ENCODE data around the gene SSUH2.
"Not testable (repeated sequence)": the region's sequence is repeated elsewhere in the genome, so short reads cannot be mapped to it uniquely, and the experiment has no call there.

SSUH2 gene

DNA sequence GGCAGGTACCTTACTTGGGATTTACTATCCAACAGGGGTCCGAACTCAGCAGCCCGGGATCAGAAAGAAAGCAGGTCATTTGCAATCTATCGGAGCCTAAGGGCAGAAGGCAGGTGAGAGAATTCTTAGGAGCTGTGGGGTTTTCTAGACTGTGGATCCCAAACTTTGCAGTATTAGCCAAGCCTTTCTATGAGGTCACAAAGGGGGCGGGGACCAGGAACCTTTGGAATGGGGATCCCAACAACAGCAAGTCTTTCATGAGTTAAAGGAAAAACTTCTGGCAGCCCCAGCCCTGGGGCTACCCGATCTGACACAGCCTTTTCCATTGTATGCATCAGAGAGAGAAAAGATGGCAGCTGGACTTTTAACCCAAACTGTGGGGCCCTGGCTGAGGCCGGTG, 32.7 kb upstream of the SSUH2 start:
- not testable (repeated sequence) for DNase-seq; H3K4me2 ChIP-seq (ENCODE audit: low read length, poor library complexity, severe bottlenecking)

DNA sequence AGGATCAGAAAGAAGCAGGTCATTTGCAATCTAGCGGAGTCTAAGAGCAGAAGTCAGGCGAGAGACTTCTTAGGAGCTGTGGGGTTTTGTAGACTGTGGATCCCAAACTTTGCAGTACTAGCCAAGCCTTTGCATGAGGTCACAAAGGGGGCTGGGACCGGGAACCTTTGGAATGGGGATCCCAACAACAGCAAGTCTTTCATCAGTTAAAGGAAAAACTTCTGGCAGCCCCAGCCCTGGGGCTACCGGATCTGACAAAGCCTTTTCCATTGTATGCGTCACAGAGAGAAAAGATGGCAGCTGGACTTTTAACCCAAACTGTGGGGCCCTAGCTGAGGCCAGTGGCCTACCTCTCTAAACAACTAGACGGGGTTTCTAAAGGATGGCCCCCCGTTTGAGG, 31.0 kb upstream of the SSUH2 start:
- not testable (repeated sequence) for H4K8ac ChIP-seq (ENCODE audit: low read length); H3K36me3 ChIP-seq (ENCODE audit: control insufficient read depth in 1 of 2, insufficient read depth in 2 of 2, low read depth in 1 of 2, low read length in 2 of 2); H3K27ac ChIP-seq (ENCODE audit: low read length, poor library complexity, severe bottlenecking); H3K79me1 ChIP-seq (replicated peaks; ENCODE audit: low read length, poor library complexity, severe bottlenecking); H2AFZ ChIP-seq (ENCODE audit: low read depth, low read length); H3K23ac ChIP-seq (ENCODE audit: low read length in 2 of 2); H3K9me3 ChIP-seq (ENCODE audit: control insufficient read depth, low read length); H2BK12ac ChIP-seq (ENCODE audit: low read length in 2 of 2); H3K18ac ChIP-seq (ENCODE audit: low read depth in 1 of 2, low read length in 2 of 2); H4K91ac ChIP-seq (ENCODE audit: low read length); H3K4me2 ChIP-seq (ENCODE audit: low read length, poor library complexity, severe bottlenecking); DNase-seq; H3K14ac ChIP-seq (ENCODE audit: low read length in 2 of 2); H2AK5ac ChIP-seq (ENCODE audit: low read length, severe bottlenecking); H2BK120ac ChIP-seq (ENCODE audit: low read depth, low read length); H3K9ac ChIP-seq (ENCODE audit: low read length); H3K4ac ChIP-seq (ENCODE audit: low read depth in 1 of 2, low read length in 2 of 2); H3K4me3 ChIP-seq (ENCODE audit: insufficient read depth in 1 of 2, low read depth in 1 of 2, low read length in 2 of 2); H2BK5ac ChIP-seq (ENCODE audit: low read depth, low read length, poor library complexity, severe bottlenecking); H2BK15ac ChIP-seq (ENCODE audit: low read depth, poor library complexity, severe bottlenecking); H3K4me1 ChIP-seq (ENCODE audit: control insufficient read depth, insufficient read depth, low read depth, low read length)
- H3K27me3 ChIP-seq (ENCODE audit: control insufficient read depth in 1 of 2, insufficient read depth in 1 of 2, low read length in 2 of 2) = peaks cover 0 to 20% of the 10 kb centered on the region in 2 experiments
- WGBS = 74% methylated on average over 7 of the region's 7 CpGs

More for the DNA sequence above, 32.7 kb upstream of the SSUH2 start:
- H3K36me3 ChIP-seq (ENCODE audit: control insufficient read depth in 1 of 2, insufficient read depth in 2 of 2, low read depth in 1 of 2, low read length in 2 of 2); H3K14ac ChIP-seq (ENCODE audit: low read length in 2 of 2); H3K79me1 ChIP-seq (replicated peaks; ENCODE audit: low read length, poor library complexity, severe bottlenecking); H4K8ac ChIP-seq (ENCODE audit: low read length); H3K9me3 ChIP-seq (ENCODE audit: control insufficient read depth, low read length); H3K4me1 ChIP-seq (ENCODE audit: control insufficient read depth, insufficient read depth, low read depth, low read length); H2AK5ac ChIP-seq (ENCODE audit: low read length, severe bottlenecking); H2BK15ac ChIP-seq (ENCODE audit: low read depth, poor library complexity, severe bottlenecking); H2BK5ac ChIP-seq (ENCODE audit: low read depth, low read length, poor library complexity, severe bottlenecking); H2AFZ ChIP-seq (ENCODE audit: low read depth, low read length); H3K4me3 ChIP-seq (ENCODE audit: insufficient read depth in 1 of 2, low read depth in 1 of 2, low read length in 2 of 2); H3K27ac ChIP-seq (ENCODE audit: low read length, poor library complexity, severe bottlenecking); H3K9ac ChIP-seq (ENCODE audit: low read length); H2BK120ac ChIP-seq (ENCODE audit: low read depth, low read length); H3K4ac ChIP-seq (ENCODE audit: low read depth in 1 of 2, low read length in 2 of 2); H2BK12ac ChIP-seq (ENCODE audit: low read length in 2 of 2); H4K91ac ChIP-seq (ENCODE audit: low read length); H3K23ac ChIP-seq (ENCODE audit: low read length in 2 of 2); H3K18ac ChIP-seq (ENCODE audit: low read depth in 1 of 2, low read length in 2 of 2): not testable (repeated sequence)
- 74% methylated on average over 6 of the region's 6 CpGs for WGBS
- H3K27me3 ChIP-seq (ENCODE audit: control insufficient read depth in 1 of 2, insufficient read depth in 1 of 2, low read length in 2 of 2) = peaks cover 0 to 20% of the 10 kb centered on the region in 2 experiments

DNA sequence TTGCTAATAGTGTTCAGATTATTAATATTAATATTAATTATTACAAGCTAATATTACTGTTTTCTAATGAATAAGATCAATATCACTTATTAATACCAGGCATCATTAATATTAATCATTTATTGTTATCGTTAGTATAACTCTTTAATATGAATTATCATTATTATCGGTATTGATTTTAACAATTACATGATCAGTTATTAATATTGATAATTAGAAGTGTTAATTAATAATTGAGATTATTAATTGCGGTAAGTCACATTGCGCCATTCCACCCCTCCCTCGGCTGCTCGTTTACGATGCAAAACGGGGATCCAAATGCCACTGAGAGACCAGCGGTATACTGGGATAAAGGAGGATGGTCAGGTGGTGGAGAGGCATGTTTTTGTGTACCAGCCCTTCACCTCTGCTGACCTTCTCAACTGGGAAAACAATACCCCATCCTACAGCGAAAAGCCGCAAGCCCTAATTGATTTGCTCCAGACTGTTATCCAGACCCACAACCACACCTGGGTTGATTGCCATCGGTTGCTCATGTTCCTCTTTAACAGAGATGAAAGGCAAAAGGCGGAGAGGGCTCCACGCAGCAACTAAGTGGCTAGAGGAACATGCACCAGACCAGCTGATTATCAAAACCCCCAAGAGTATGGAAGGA, 28.6 kb upstream of the SSUH2 start:
- Histone ChIP-seq H2BK15ac (ENCODE audit: low read depth, poor library complexity, severe bottlenecking) (no peak overlapping the region), H3K27me3 (ENCODE audit: control insufficient read depth in 1 of 2, insufficient read depth in 1 of 2, low read length in 2 of 2) (peaks cover 0 to 21% of the 10 kb centered on the region in 2 experiments), H3K23ac (ENCODE audit: low read length in 2 of 2) (no peak overlapping the region), H3K14ac (ENCODE audit: low read length in 2 of 2) (no peak overlapping the region), H4K8ac (ENCODE audit: low read length) (no peak overlapping the region), H2BK12ac (ENCODE audit: low read length in 2 of 2) (no peak overlapping the region), H3K9me3 (ENCODE audit: control insufficient read depth, low read length) (no peaks in the 10 kb centered on the region), H2AK5ac (ENCODE audit: low read length, severe bottlenecking) (no peak overlapping the region), H3K9ac (ENCODE audit: low read length) (no peak overlapping the region), H3K4me3 (ENCODE audit: insufficient read depth in 1 of 2, low read depth in 1 of 2, low read length in 2 of 2) (no peak overlapping the region), H4K91ac (ENCODE audit: low read length) (no peak overlapping the region), H3K18ac (ENCODE audit: low read depth in 1 of 2, low read length in 2 of 2) (no peak overlapping the region), H3K4ac (ENCODE audit: low read depth in 1 of 2, low read length in 2 of 2) (no peak overlapping the region), H3K79me1 (replicated peaks; ENCODE audit: low read length, poor library complexity, severe bottlenecking) (no peaks in the 10 kb centered on the region), H2AFZ (ENCODE audit: low read depth, low read length) (no peak overlapping the region), H3K36me3 (ENCODE audit: control insufficient read depth in 1 of 2, insufficient read depth in 2 of 2, low read depth in 1 of 2, low read length in 2 of 2) (no peaks in the 10 kb centered on the region), H3K4me2 (ENCODE audit: low read length, poor library complexity, severe bottlenecking) (no peak overlapping the region), H3K27ac (ENCODE audit: low read length, poor library complexity, severe bottlenecking) (no peak overlapping the region), H2BK5ac (ENCODE audit: low read depth, low read length, poor library complexity, severe bottlenecking) (no peak overlapping the region), H2BK120ac (ENCODE audit: low read depth, low read length) (no peak overlapping the region), H3K4me1 (ENCODE audit: control insufficient read depth, insufficient read depth, low read depth, low read length) (no peaks in the 10 kb centered on the region)
- WGBS = 89% methylated on average over 12 of the region's 14 CpGs
- no peak for DNase-seq

DNA sequence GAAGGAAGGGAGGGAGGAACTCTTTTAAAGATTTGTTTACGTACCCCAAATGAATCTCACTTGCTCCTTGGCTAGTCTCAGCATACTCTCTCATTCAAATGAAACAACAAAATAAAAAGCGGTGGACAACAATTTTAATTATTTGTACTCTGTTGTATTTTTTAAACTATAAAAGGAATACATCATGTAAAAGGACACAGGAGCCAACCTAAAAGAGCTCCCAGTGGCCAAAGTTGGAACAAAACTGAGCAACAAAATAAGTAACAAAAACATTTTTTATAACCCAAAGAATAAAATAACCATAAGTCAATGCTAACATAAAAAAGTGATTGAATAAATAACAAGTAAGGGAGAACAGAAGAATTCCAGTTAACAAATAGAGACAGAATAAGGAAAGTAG, 24.4 kb upstream of the SSUH2 start:
- Histone ChIP-seq H3K79me1 (replicated peaks; ENCODE audit: low read length, poor library complexity, severe bottlenecking) (no peaks in the 10 kb centered on the region), H2BK15ac (ENCODE audit: low read depth, poor library complexity, severe bottlenecking) (no peak overlapping the region), H2BK12ac (ENCODE audit: low read length in 2 of 2) (no peak overlapping the region), H2AFZ (ENCODE audit: low read depth, low read length) (no peak overlapping the region), H3K4me1 (ENCODE audit: control insufficient read depth, insufficient read depth, low read depth, low read length) (no peaks in the 10 kb centered on the region), H3K27me3 (ENCODE audit: control insufficient read depth in 1 of 2, insufficient read depth in 1 of 2, low read length in 2 of 2) (peaks cover 5 to 41% of the 10 kb centered on the region in 2 experiments), H3K23ac (ENCODE audit: low read length in 2 of 2) (no peak overlapping the region), H3K36me3 (ENCODE audit: control insufficient read depth in 1 of 2, insufficient read depth in 2 of 2, low read depth in 1 of 2, low read length in 2 of 2) (no peaks in the 10 kb centered on the region), H2AK5ac (ENCODE audit: low read length, severe bottlenecking) (no peak overlapping the region), H3K4ac (ENCODE audit: low read depth in 1 of 2, low read length in 2 of 2) (no peak overlapping the region), H3K14ac (ENCODE audit: low read length in 2 of 2) (no peak overlapping the region), H3K27ac (ENCODE audit: low read length, poor library complexity, severe bottlenecking) (no peak overlapping the region), H3K18ac (ENCODE audit: low read depth in 1 of 2, low read length in 2 of 2) (no peak overlapping the region), H3K9ac (ENCODE audit: low read length) (no peak overlapping the region), H2BK5ac (ENCODE audit: low read depth, low read length, poor library complexity, severe bottlenecking) (no peak overlapping the region), H3K9me3 (ENCODE audit: control insufficient read depth, low read length) (no peaks in the 10 kb centered on the region), H4K91ac (ENCODE audit: low read length) (no peak overlapping the region), H3K4me2 (ENCODE audit: low read length, poor library complexity, severe bottlenecking) (no peak overlapping the region), H4K8ac (ENCODE audit: low read length) (no peak overlapping the region), H2BK120ac (ENCODE audit: low read depth, low read length) (no peak overlapping the region), H3K4me3 (ENCODE audit: insufficient read depth in 1 of 2, low read depth in 1 of 2, low read length in 2 of 2) (no peak overlapping the region)
- no peak for DNase-seq
- no CpG with 5 or more reads among the region's 2 CpGs for WGBS

Data from mesenchymal stem cell (in vitro differentiated cells and primary cell).